ENCODE data around the gene IL26. TPM values are rescaled to one million over a fixed set of nuclear protein-coding genes. Genes with fewer than 3 reads are reported as not detected.

The IL26 gene
- total RNA-seq, 1 experiment from 2014 or later, result not detected

DNA sequence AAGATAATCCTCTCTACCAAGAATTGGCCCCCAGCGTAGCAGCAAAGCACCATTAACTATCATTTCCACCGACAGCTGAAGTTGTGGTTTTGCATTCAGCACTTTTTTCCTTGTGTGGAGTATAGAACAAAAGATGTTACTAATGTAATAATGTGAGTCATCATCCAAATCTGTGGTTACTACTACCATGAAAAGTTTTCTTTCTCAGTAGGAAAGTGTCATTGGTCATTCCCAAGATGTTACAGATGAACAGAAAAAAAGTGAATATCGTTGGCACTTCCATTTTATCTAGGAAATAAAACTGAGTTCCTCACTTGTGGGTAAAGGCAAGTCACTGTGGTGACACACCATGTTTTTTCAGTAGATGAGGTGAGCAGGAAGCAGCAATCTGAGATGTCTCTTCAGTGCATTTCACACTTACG is 35.8 kb downstream of the IL26 start:
- no TSS peak for BruUV-seq (replicated peaks)
- intact Hi-C loops (cut with micrococcal nuclease; ENCODE audit: unreplicated experiment), result no loop called here
- no peak overlapping the region for H2AFZ ChIP-seq

DNA sequence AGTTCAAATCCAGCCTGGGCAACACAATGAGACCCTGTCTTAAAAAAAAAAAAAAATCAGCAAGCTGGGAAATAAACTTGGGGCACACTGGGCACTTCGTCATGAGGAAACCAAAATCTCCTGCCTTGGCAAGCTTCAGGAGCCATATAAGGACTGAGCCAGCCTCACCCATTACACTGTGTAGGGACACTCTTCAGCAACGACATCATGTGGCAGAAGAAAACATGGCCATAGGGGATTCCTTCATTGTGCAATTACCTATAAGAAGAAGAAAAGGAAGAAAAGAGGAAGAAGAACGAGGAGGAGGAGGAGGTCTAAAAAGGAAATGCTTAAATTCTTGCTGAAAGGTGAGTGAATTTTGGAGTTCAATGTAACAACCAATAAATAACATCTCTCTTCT is 40.0 kb downstream of the IL26 start:
- Histone ChIP-seq H3K4me3 (no peak overlapping the region), H3K9me3 (ENCODE audit: insufficient read depth, low read depth) (no peaks in the 10 kb centered on the region; the same call in 1 of the 2 replicates), H3K36me3 (ENCODE audit: low read depth) (no peaks in the 10 kb centered on the region), H4K20me1 (ENCODE audit: insufficient read depth) (no peaks in the 10 kb centered on the region; the same call in 1 of the 2 replicates), H3K4me2 (no peak overlapping the region), H3K9me2 (ENCODE audit: insufficient read depth) (no peaks in the 10 kb centered on the region), H2AFZ (no peak overlapping the region), H3K4me1 (replicated peaks; ENCODE audit: insufficient read depth) (0 out of 2 replicates have a peak, but pooled peaks cover 3% of the 10 kb centered on the region), H3K27me3 (ENCODE audit: insufficient read depth, low read depth) (no peaks in the 10 kb centered on the region), H3K79me2 (ENCODE audit: low read depth) (no peaks in the 10 kb centered on the region), H3K27ac (no peak overlapping the region), H3F3A (ENCODE audit: insufficient read depth, low read depth) (peaks cover 3% of the 10 kb centered on the region; the same call in 1 of the 2 replicates)
- no TSS peak for BruUV-seq (replicated peaks)
- DNase-seq, result no peak
- ChIA-PET POLR2A (ENCODE audit: unreplicated experiment) (no interaction called here), CTCF (no interaction called here)
- TF ChIP-seq EZH2 (IDR thresholded peaks at IDR 0.05; ENCODE audit: low read depth), result no peak
- TF ChIP-seq, protein P1, sequence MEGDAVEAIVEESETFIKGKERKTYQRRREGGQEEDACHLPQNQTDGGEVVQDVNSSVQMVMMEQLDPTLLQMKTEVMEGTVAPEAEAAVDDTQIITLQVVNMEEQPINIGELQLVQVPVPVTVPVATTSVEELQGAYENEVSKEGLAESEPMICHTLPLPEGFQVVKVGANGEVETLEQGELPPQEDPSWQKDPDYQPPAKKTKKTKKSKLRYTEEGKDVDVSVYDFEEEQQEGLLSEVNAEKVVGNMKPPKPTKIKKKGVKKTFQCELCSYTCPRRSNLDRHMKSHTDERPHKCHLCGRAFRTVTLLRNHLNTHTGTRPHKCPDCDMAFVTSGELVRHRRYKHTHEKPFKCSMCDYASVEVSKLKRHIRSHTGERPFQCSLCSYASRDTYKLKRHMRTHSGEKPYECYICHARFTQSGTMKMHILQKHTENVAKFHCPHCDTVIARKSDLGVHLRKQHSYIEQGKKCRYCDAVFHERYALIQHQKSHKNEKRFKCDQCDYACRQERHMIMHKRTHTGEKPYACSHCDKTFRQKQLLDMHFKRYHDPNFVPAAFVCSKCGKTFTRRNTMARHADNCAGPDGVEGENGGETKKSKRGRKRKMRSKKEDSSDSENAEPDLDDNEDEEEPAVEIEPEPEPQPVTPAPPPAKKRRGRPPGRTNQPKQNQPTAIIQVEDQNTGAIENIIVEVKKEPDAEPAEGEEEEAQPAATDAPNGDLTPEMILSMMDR (conservative IDR thresholded peaks at IDR 0.05), result no peak
- intact Hi-C loops (cut with micrococcal nuclease; ENCODE audit: unreplicated experiment), result no loop called here

More for the DNA sequence above, 35.8 kb downstream of the IL26 start:
- Histone ChIP-seq H3K36me3 (ENCODE audit: low read depth) (no peaks in the 10 kb centered on the region), H3K27ac (no peak overlapping the region), H3K9me3 (ENCODE audit: insufficient read depth, low read depth) (no peaks in the 10 kb centered on the region; the same call in 1 of the 2 replicates), H3K79me2 (ENCODE audit: low read depth) (no peaks in the 10 kb centered on the region), H3K4me3 (no peak overlapping the region), H4K20me1 (ENCODE audit: insufficient read depth) (no peaks in the 10 kb centered on the region; the same call in 1 of the 2 replicates), H3K4me1 (replicated peaks; ENCODE audit: insufficient read depth) (0 out of 2 replicates have a peak, but pooled peaks cover 3% of the 10 kb centered on the region), H3K9me2 (ENCODE audit: insufficient read depth) (no peaks in the 10 kb centered on the region; the same call in 1 of the 2 replicates), H3K27me3 (ENCODE audit: insufficient read depth, low read depth) (no peaks in the 10 kb centered on the region), H3F3A (ENCODE audit: insufficient read depth, low read depth) (peaks cover 3% of the 10 kb centered on the region; the same call in 1 of the 2 replicates), H3K4me2 (no peak overlapping the region)
- CTCF ChIA-PET, result no interaction called here
- POLR2A ChIA-PET (ENCODE audit: unreplicated experiment), result no interaction called here
- TF ChIP-seq, protein P1 (conservative IDR thresholded peaks at IDR 0.05), result no peak
- TF ChIP-seq EZH2 (IDR thresholded peaks at IDR 0.05; ENCODE audit: low read depth), result no peak
- peak; percentile 11 to 58 for DNase-seq

DNA sequence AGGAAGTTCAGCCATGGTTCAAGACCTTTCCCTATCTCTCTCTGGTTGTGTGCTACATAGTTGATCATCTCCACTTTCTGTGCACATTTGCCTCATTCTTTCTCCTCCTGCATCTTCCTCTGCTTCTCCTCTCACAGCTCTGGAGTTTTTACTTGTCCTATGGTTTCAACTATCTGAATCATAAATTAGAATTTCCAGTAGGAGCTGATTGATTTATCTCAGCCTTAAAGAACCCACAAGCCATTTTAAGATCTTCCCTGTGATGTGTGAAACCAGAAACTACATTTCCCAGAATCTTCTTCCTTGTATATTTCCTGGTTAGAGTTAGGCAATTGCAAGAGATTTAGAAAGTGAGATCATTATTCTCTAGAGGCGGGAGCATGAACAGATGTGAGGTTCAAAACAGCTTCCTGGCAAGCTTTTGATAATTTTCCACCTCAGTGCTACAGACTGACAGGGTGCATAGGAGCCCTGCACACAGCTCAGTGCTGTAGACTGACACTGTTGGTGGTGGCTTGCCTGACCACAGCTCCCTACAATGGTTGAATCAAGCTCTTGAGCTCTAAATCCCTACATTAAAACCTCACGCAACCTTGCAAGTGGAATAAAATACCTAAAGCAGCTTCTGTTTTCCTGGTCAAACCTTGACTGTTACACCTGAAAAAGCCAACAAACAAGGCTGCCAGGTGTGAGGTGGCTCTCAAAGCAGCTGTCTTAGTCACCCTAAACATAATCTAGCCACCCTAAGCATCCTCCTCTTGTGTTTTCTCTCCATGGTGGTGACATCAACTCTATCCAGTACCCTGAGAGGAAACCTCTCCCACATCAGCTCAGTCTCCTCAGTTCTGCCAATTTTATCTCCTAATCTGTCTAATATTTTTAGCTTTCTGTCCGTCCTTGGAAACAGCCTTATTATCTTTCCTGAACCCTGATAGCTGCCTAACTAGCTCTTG is 44.5 kb downstream of the IL26 start:
- no peaks in the 10 kb centered on the region for H3K4me1 ChIP-seq (replicated peaks; ENCODE audit: insufficient read depth)
- ChIA-PET CTCF (interaction anchor here (0.5 to 0.6 kb wide), 2 partner anchors 61 to 1176 kb away, joined by 3 to 6 read pairs; no protein-coding TSS in a partner anchor), POLR2A (ENCODE audit: unreplicated experiment) (interaction anchor here (0.5 to 0.7 kb wide), 6 partner anchors 78 to 1536 kb away, joined by 3 to 10 read pairs (median 6); no protein-coding TSS in a partner anchor)
- H3K4me2 ChIP-seq, result no peak overlapping the region
- no peak overlapping the region for H3K27ac ChIP-seq
- no peaks in the 10 kb centered on the region for H3K9me3 ChIP-seq (ENCODE audit: insufficient read depth, low read depth)
- TF ChIP-seq, protein P1 (conservative IDR thresholded peaks at IDR 0.05), result no peak
- no peak for TF ChIP-seq EZH2 (IDR thresholded peaks at IDR 0.05; ENCODE audit: low read depth)
- no TSS peak for BruUV-seq (replicated peaks)
- H3K4me3 ChIP-seq, result no peak overlapping the region
- no peak overlapping the region for H2AFZ ChIP-seq
- no peaks in the 10 kb centered on the region for H3F3A ChIP-seq (ENCODE audit: insufficient read depth, low read depth)
- intact Hi-C loops (cut with micrococcal nuclease; ENCODE audit: unreplicated experiment), result no loop called here
- H3K36me3 ChIP-seq (ENCODE audit: low read depth), result no peaks in the 10 kb centered on the region
- no peaks in the 10 kb centered on the region for H3K9me2 ChIP-seq (ENCODE audit: insufficient read depth)
- H3K79me2 ChIP-seq (ENCODE audit: low read depth), result no peaks in the 10 kb centered on the region
- H4K20me1 ChIP-seq (ENCODE audit: insufficient read depth), result no peaks in the 10 kb centered on the region
- no peak for DNase-seq
- no peaks in the 10 kb centered on the region for H3K27me3 ChIP-seq (ENCODE audit: insufficient read depth, low read depth)

All from PC-9 (cell line).